PFSK-1 (cell line): Measurements from ENCODE around the gene RIIAD1.

Source experiments
- FOXP2 ChIP-seq: optimal IDR thresholded peaks from 2 replicates; pipeline ENCODE3; 2011; ENCODE audit warnings: borderline replicate concordance, control low read depth, inconsistent platforms; ENCODE audit not compliant: insufficient read depth; ENCODE audit errors: extremely low read length, extremely low read depth
- POLR2AphosphoS5 ChIP-seq: IDR thresholded peaks from 2 replicates; pipeline ENCODE4 v1.6.1; 2012; ENCODE audit warnings: low read depth, mild to moderate bottlenecking, control low read depth, low read length, moderate library complexity
- SIN3A ChIP-seq: IDR thresholded peaks from 2 replicates; pipeline ENCODE4 v1.6.1; 2012; ENCODE audit warnings: mild to moderate bottlenecking, low read length, moderate library complexity, borderline replicate concordance; ENCODE audit not compliant: insufficient read depth
- TAF1 ChIP-seq: IDR thresholded peaks from 2 replicates; pipeline ENCODE4 v1.6.1; 2012; ENCODE audit warnings: low read length, control low read depth, borderline replicate concordance; ENCODE audit not compliant: insufficient read depth
- TF ChIP-seq, protein P1 (sequence below), 2 experiments: IDR thresholded peaks; 2 replicates each; pipeline versions ENCODE4 v1.6.1 to v1.8.0; 2011 to 2012; ENCODE audit warnings: low read depth in 2 of 2, low read length in 2 of 2, control low read depth in 1 of 2, inconsistent platforms in 1 of 2, mild to moderate bottlenecking in 1 of 2, moderate library complexity in 1 of 2; ENCODE audit not compliant: insufficient read depth in 1 of 2

Gene RIIAD1

DNA sequence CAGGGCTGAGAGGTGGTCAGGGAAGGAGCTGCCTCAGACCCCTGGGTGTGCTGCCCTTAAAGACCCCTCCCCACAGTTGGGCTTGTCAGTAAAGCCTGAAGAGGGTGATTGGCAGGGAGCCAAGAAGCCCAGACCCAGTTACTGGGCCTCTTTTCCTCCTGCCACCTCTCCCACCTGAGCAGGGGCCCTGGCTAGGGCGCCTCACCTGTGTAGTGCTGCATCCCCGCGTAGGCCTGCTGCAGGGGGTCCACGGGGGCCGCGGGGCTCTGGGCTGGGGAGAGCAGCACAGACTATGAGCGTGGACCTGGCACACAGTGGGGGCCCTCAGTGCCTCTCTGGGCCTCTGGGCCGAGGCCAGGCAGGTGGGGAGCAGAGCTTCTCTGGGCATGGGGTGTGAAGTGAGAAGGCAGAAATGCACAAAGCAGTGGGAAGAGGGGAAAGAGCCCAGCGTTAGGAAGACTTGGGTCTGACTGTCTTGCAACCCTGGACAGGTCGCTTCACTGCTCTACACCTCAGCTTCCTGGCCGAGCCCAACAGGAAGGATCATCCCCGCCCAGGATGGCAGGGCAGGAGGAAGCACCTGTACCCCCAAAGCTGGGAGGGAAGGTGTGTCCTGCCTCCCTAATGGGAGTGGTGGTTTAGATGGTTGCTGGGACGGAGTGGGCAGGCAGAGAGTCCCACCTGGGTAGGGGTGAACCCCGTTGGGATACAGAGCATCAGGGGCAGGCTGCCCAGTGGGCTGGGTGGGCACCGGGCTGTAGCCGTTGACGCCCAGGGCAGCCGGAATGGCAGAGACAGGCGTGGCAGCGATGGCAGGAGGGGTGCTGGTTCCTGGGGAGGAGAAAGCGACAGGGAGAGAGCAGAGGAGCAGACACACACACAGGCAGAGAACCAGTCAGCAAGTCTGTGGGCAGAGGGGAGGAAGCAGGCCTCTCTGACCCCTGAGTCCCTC, 14.6 kb upstream of the RIIAD1 start:
- TF ChIP-seq TAF1 (no peak), SIN3A (no peak)
- TF ChIP-seq, protein P1, sequence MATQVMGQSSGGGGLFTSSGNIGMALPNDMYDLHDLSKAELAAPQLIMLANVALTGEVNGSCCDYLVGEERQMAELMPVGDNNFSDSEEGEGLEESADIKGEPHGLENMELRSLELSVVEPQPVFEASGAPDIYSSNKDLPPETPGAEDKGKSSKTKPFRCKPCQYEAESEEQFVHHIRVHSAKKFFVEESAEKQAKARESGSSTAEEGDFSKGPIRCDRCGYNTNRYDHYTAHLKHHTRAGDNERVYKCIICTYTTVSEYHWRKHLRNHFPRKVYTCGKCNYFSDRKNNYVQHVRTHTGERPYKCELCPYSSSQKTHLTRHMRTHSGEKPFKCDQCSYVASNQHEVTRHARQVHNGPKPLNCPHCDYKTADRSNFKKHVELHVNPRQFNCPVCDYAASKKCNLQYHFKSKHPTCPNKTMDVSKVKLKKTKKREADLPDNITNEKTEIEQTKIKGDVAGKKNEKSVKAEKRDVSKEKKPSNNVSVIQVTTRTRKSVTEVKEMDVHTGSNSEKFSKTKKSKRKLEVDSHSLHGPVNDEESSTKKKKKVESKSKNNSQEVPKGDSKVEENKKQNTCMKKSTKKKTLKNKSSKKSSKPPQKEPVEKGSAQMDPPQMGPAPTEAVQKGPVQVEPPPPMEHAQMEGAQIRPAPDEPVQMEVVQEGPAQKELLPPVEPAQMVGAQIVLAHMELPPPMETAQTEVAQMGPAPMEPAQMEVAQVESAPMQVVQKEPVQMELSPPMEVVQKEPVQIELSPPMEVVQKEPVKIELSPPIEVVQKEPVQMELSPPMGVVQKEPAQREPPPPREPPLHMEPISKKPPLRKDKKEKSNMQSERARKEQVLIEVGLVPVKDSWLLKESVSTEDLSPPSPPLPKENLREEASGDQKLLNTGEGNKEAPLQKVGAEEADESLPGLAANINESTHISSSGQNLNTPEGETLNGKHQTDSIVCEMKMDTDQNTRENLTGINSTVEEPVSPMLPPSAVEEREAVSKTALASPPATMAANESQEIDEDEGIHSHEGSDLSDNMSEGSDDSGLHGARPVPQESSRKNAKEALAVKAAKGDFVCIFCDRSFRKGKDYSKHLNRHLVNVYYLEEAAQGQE (IDR thresholded peaks at IDR 0.05; ENCODE audit: insufficient read depth in 1 of 2, low read depth in 2 of 2, low read length in 2 of 2) = no peak

DNA sequence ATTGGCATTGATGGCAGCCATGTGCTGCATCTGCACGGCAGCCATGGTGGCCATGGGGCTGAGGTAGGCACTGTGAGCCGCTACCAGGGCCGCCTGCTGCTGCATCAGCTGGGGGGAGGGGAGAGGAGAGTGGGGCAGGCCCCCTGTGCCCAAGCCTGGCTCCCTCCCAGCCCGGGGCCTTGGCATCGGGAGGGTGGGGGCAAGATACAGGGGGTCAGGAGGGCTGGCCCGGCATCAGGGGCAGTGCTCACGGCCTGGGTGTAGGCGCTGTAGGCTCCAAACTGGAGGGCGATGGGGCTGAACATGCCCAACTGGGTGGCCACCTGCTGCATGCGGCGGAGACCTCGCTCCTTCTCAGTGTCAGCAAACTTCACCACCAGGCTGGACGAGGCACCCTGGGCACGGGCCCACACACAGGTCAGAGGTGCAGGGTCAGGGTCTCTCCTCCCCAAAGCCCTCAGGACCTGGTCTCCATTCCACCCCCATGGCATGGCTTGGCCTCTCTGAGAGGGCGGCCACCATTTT, 13.7 kb upstream of the RIIAD1 start:
- TF ChIP-seq POLR2AphosphoS5 (no peak), TAF1 (no peak), FOXP2 (no peak), SIN3A (no peak)
- TF ChIP-seq, protein P1 (IDR thresholded peaks at IDR 0.05; ENCODE audit: insufficient read depth in 1 of 2, low read depth in 2 of 2, low read length in 2 of 2) = no peak

DNA sequence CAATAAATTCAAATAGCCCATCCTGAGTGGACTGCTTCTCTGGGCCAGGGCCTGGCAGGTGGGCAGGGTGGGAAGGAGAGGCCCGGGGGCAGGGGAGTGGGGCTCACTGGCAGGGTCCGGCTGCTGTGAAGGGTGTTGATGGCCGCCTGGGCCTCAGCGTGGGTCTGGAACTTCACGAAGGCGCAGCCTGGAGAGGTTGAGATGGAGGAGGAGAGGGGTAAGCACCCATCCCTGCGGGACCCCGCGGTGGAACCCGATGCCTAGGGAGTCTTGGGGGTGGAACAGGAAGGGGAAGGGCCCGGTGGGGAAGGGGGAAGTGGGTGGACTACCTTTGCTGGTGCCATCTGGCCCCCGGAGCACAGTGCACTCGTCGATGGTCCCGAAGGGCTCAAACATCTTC, 12.4 kb upstream of the RIIAD1 start:
- TF ChIP-seq, protein P1 (IDR thresholded peaks at IDR 0.05; ENCODE audit: insufficient read depth in 1 of 2, low read depth in 2 of 2, low read length in 2 of 2) = no peak
- TF ChIP-seq POLR2AphosphoS5 = no peak
- no peak for TF ChIP-seq TAF1
- no peak for TF ChIP-seq SIN3A

DNA sequence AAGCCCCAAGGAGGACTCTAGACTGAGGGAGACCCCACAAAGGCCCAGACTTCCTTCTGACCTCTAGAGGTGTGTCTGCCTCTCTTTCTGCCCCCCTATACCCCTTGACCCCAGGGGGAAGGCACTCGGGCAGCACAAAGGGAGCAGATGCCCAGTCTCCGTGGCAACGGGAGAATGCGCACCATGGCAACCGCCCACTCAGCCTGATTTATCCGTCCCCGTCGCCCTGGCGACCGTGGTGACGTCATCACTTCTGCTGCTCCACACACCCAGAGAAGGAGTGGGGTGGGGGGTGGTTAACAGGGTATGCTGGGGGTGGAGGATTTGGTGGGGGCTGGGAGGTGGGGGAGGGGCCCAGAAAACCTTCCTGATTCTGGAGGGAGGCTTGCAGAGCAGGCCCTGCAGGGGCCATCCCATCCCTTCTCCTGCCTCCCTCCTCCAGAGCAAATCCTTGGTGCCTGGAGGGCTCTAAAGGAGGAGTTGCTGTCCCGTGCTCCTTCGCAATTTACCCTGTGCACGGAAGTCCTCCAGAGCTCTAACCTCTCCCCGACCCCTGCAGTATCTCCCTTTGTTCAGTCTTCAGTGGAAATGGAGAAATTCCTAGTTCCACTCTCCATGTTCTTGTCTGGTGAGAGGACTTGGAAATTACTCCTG, 11.0 kb upstream of the RIIAD1 start:
- TF ChIP-seq SIN3A (no peak), FOXP2 (no peak), POLR2AphosphoS5 (no peak), TAF1 (no peak)
- TF ChIP-seq, protein P1 (IDR thresholded peaks at IDR 0.05; ENCODE audit: insufficient read depth in 1 of 2, low read depth in 2 of 2, low read length in 2 of 2) = no peak
